HCT116 (cell line): ENCODE data around the gene MDFI. TPM values are rescaled to one million over a fixed set of nuclear protein-coding genes. Genes with fewer than 3 reads are reported as not detected.

ENCODE experiments used
- ATAC-seq: fragments of 200-7000 bp; cut with Tn5 transposase; 2 replicates; pipeline ENCODE4 v1.9.1; 2020; ENCODE audit warnings: mild to moderate bottlenecking, moderate library complexity
- BruUV-seq: library from RNA; stranded (reverse); fragments of 400-500 nt; replicated peaks from 2 replicates; lab custom pipeline; 2021; lab: Mats Ljungman, UMichigan
- CTCF ChIA-PET: fragments of 300-600 bp; sonication (Branson Sonifier 250); formaldehyde crosslinking; loops from one replicate; lab custom pipeline; 2021; ENCODE audit warnings: antibody characterized with exemption; lab: Charles Lee
- POLR2A ChIA-PET: fragments of 300-600, 350-600 bp; sonication (Branson Sonifier 250); formaldehyde crosslinking; loops from one replicate; lab custom pipeline; 2021; ENCODE audit warnings: antibody characterized with exemption; lab: Charles Lee
- RAD21 ChIA-PET, 2 experiments: fragments of 300-600 bp; sonication (Branson Sonifier 250); formaldehyde crosslinking; loops; one replicate each; lab custom pipeline; 2023; ENCODE audit warnings: low total read pairs in 2 of 2; ENCODE audit not compliant: uncharacterized antibody in 2 of 2, unreplicated experiment in 2 of 2, low non-redundant PET in 1 of 2; lab: Charles Lee
- DNase-seq: peaks from one replicate; pipeline ENCODE4 v3.0.0-alpha.2; 2010; ENCODE audit warnings: low read depth, low spot score
- H2AFZ ChIP-seq: fragments of 200-600 bp; shearing (Covaris generic), sonication (generic); 2 replicates; pipeline ENCODE4 v1.6.1; 2017; ENCODE audit warnings: low read depth, mixed run types, mixed read lengths, antibody characterized with exemption, low read length; ENCODE audit not compliant: poor library complexity, severe bottlenecking
- H3K27ac ChIP-seq: 2 replicates; pipeline ENCODE4 v1.5.1; 2012; ENCODE audit warnings: low read depth, low read length
- H3K27me3 ChIP-seq: fragments of 200-600 bp; sonication (generic); 2 replicates; pipeline ENCODE4 v1.6.1; 2016; ENCODE audit warnings: mixed run types, low read length, mixed read lengths; ENCODE audit not compliant: insufficient read depth
- H3K36me3 ChIP-seq, 2 experiments: fragments of 200-500 bp in 1 of 2; fragments of 200-600 bp in 1 of 2; sonication (Bioruptor generic) in 1 of 2; sonication (generic) in 1 of 2; 2 replicates each; pipeline versions ENCODE4 v1.5.1 to v1.6.1; 2014 to 2016; ENCODE audit warnings: low read length in 2 of 2, inconsistent platforms in 1 of 2, mixed read lengths in 1 of 2, mixed run types in 1 of 2; ENCODE audit not compliant: insufficient read depth in 2 of 2, control insufficient read depth in 1 of 2
- H3K4me1 ChIP-seq, 2 experiments: fragments of 200-600 bp in 1 of 2; sonication (generic) in 1 of 2; 2 replicates each; pipeline versions ENCODE4 v1.5.1 to v1.6.1; 2012 to 2017; ENCODE audit warnings: low read length in 2 of 2, inconsistent platforms in 1 of 2, mild to moderate bottlenecking in 1 of 2, mixed read lengths in 1 of 2, mixed run types in 1 of 2, moderate library complexity in 1 of 2; ENCODE audit not compliant: insufficient read depth in 2 of 2, control insufficient read depth in 1 of 2
- H3K4me2 ChIP-seq: fragments of 200-600 bp; sonication (generic); 2 replicates; pipeline ENCODE4 v1.6.1; 2017; ENCODE audit warnings: mixed run types, low read length, mixed read lengths
- H3K4me3 ChIP-seq, 2 experiments: fragments of 200-600 bp in 1 of 2; sonication (generic) in 1 of 2; replicated peaks in 1 of 2; 2 replicates each; pipeline ENCODE4 v1.5.1; 2011 to 2016; ENCODE audit warnings: low read length in 2 of 2, control low read depth in 1 of 2, low read depth in 1 of 2, mild to moderate bottlenecking in 1 of 2, mixed read lengths in 1 of 2, mixed run types in 1 of 2
- H3K79me2 ChIP-seq: fragments of 200-600 bp; sonication (generic); 2 replicates; pipeline ENCODE4 v1.6.1; 2017; ENCODE audit warnings: mild to moderate bottlenecking, mixed run types, low read length, moderate library complexity, mixed read lengths; ENCODE audit not compliant: insufficient read depth
- H3K9ac ChIP-seq: fragments of 200-600 bp; sonication (generic); 2 replicates; pipeline ENCODE4 v1.6.1; 2016; ENCODE audit warnings: low read length, mixed read lengths
- H3K9me2 ChIP-seq: fragments of 200-600 bp; sonication (generic), shearing (Covaris generic); 2 replicates; pipeline ENCODE4 v1.6.1; 2017; ENCODE audit warnings: mixed run types, mild to moderate bottlenecking, moderate library complexity; ENCODE audit not compliant: insufficient read depth
- H3K9me3 ChIP-seq, 2 experiments: fragments of 200-500 bp in 1 of 2; fragments of 200-600 bp in 1 of 2; sonication (Bioruptor generic) in 1 of 2; sonication (generic) in 1 of 2; 2 replicates each; pipeline ENCODE4 v1.6.1; 2014 to 2017; ENCODE audit warnings: low read length in 2 of 2, mixed read lengths in 2 of 2, inconsistent platforms in 1 of 2, low read depth in 1 of 2, mild to moderate bottlenecking in 1 of 2, mixed run types in 1 of 2, moderate library complexity in 1 of 2; ENCODE audit not compliant: control insufficient read depth in 1 of 2, insufficient read depth in 1 of 2
- H4K20me1 ChIP-seq: fragments of 200-600 bp; sonication (generic), shearing (Covaris generic); 2 replicates; pipeline ENCODE4 v1.6.1; 2017; ENCODE audit warnings: mixed run types, mild to moderate bottlenecking, moderate library complexity; ENCODE audit not compliant: insufficient read depth
- ELF1 ChIP-seq: IDR thresholded peaks from 2 replicates; pipeline ENCODE4 v1.6.1; 2012; ENCODE audit warnings: low read depth, borderline replicate concordance
- EZH2phosphoT487 ChIP-seq: fragments of 200-600 bp; IDR thresholded peaks from 2 replicates; pipeline ENCODE4 v1.6.1; 2018; ENCODE audit warnings: antibody characterized with exemption, borderline replicate concordance
- MAX ChIP-seq: IDR thresholded peaks from 2 replicates; pipeline ENCODE4 v1.6.1; 2012
- POLR2A ChIP-seq: IDR thresholded peaks from 2 replicates; pipeline ENCODE4 v1.7.0; 2011; ENCODE audit warnings: borderline replicate concordance; ENCODE audit not compliant: insufficient read depth, insufficient read length; ENCODE audit errors: extremely low read depth
- POLR2AphosphoS5 ChIP-seq: IDR thresholded peaks from 2 replicates; pipeline ENCODE4 v1.6.1; 2011; ENCODE audit warnings: mild to moderate bottlenecking, low read depth, low read length, moderate library complexity
- RAD21 ChIP-seq: IDR thresholded peaks from 2 replicates; pipeline ENCODE4 v1.6.1; 2012; ENCODE audit warnings: low read depth, mild to moderate bottlenecking
- REST ChIP-seq: IDR thresholded peaks from 2 replicates; pipeline ENCODE4 v1.6.1; 2012; ENCODE audit warnings: low read depth
- SIN3A ChIP-seq: IDR thresholded peaks from 2 replicates; pipeline ENCODE4 v1.6.1; 2012; ENCODE audit warnings: low read depth
- SP1 ChIP-seq: IDR thresholded peaks from 2 replicates; pipeline ENCODE4 v1.6.1; 2012; ENCODE audit warnings: low read depth
- SRF ChIP-seq: IDR thresholded peaks from 2 replicates; pipeline ENCODE4 v1.6.1; 2012; ENCODE audit warnings: low read depth
- TCF7L2 ChIP-seq: IDR thresholded peaks from 2 replicates; pipeline ENCODE4 v1.7.0; 2011; ENCODE audit warnings: borderline replicate concordance, inconsistent platforms; ENCODE audit not compliant: insufficient read depth, insufficient read length; ENCODE audit errors: extremely low read depth
- YY1 ChIP-seq: IDR thresholded peaks from 2 replicates; pipeline ENCODE4 v1.6.1; 2011; ENCODE audit warnings: low read length, low read depth, moderate library complexity, mild to moderate bottlenecking; ENCODE audit not compliant: insufficient replicate concordance; ENCODE audit errors: extremely low read depth
- intact Hi-C: fragments of 100-400 bp; cut with micrococcal nuclease; formaldehyde crosslinking; loops from 2 replicates; pipeline ENCODE4 v1.10.0; 2022
- total RNA-seq: library from RNA; stranded (reverse); gene quantifications from one replicate; pipeline ENCODE4 v1.2.1, GENCODE V29; 2021; ENCODE audit not compliant: unreplicated experiment

The MDFI gene
- total RNA-seq, 1 experiment from 2014 or later = 35.5 TPM

- BruUV-seq = no TSS peak
- ChIA-PET POLR2A (no interaction called here), CTCF (no interaction called here), RAD21 (no interaction called here)
- Histone ChIP-seq H3K4me2 (no peak overlapping the region), H3K27me3 (no peaks in the 10 kb centered on the region), H3K9me2 (no peaks in the 10 kb centered on the region), H4K20me1 (no peaks in the 10 kb centered on the region), H3K4me3 (no peak overlapping the region), H3K27ac (no peak overlapping the region), H3K4me1 (no peaks in the 10 kb centered on the region), H2AFZ (no peak overlapping the region), H3K36me3 (no peaks in the 10 kb centered on the region; a peak in 1 of 4 replicates), H3K9ac (no peak overlapping the region), H3K9me3 (no peaks in the 10 kb centered on the region), H3K79me2 (no peaks in the 10 kb centered on the region)
- no peak for DNase-seq
- intact Hi-C loops = no loop called here
- no peak for ATAC-seq
- TF ChIP-seq YY1 = no peak
- no peak for TF ChIP-seq MAX
- TF ChIP-seq EZH2phosphoT487 = no peak
- no peak for TF ChIP-seq POLR2AphosphoS5
- no peak for TF ChIP-seq SRF
- no peak for TF ChIP-seq RAD21
- no peak for TF ChIP-seq POLR2A
These were observed 16.9 kb downstream of the MDFI start for GRCh38 chr6:41655176-41655575.

GRCh38 chr6:41655646-41656001 is 17.4 kb downstream of the MDFI start:
- POLR2A ChIA-PET = no interaction called here
- Histone ChIP-seq H3K4me1 (no peaks in the 10 kb centered on the region), H3K9ac (no peak overlapping the region), H2AFZ (no peak overlapping the region), H3K9me2 (no peaks in the 10 kb centered on the region), H3K9me3 (no peaks in the 10 kb centered on the region), H3K79me2 (no peaks in the 10 kb centered on the region), H4K20me1 (no peaks in the 10 kb centered on the region)
- CTCF ChIA-PET = no interaction called here
- DNase-seq = no peak
- ATAC-seq = no peak
- RAD21 ChIA-PET = no interaction called here
- no TSS peak for BruUV-seq
- TF ChIP-seq REST (no peak), SIN3A (no peak), TCF7L2 (no peak), SP1 (no peak), ELF1 (no peak)
- TF ChIP-seq, all 23 proteins: peak for 0
- H3K27me3 ChIP-seq = no peaks in the 10 kb centered on the region
- no peak overlapping the region for H3K4me3 ChIP-seq
- no peaks in the 10 kb centered on the region for H3K36me3 ChIP-seq
- H3K27ac ChIP-seq = no peak overlapping the region
- intact Hi-C loops = no loop called here
- H3K4me2 ChIP-seq = no peak overlapping the region
